Large intestine (tissue), 3 donors: ENCODE results near the gene LILRA2. TPM values are rescaled to one million over a fixed set of nuclear protein-coding genes. Genes with fewer than 3 reads are reported as not detected.
"Not testable (repeated sequence)": the region's sequence is repeated elsewhere in the genome, so short reads cannot be mapped to it uniquely, and the experiment has no call there.

ENCODE experiments used
- DNase-seq, 2 donors: peaks; one replicate each; pipeline versions ENCODE4 v3.0.0 to v3.0.0-alpha.2; 2013
- H3K27ac ChIP-seq: one replicate; pipeline ENCODE4 v1.5.1; 2013; ENCODE audit warnings: low read length
- H3K27me3 ChIP-seq: 2 replicates; pipeline ENCODE4 v1.6.1; 2013; ENCODE audit warnings: low read length; ENCODE audit not compliant: control insufficient read depth, insufficient read depth
- H3K36me3 ChIP-seq: 2 replicates; pipeline ENCODE4 v1.6.1; 2013; ENCODE audit warnings: low read length; ENCODE audit not compliant: control insufficient read depth, insufficient read depth
- H3K4me1 ChIP-seq: one replicate; pipeline ENCODE4 v1.6.1; 2013; ENCODE audit warnings: low read length; ENCODE audit not compliant: control insufficient read depth, insufficient read depth
- H3K4me3 ChIP-seq: one replicate; pipeline ENCODE4 v1.5.1; 2013; ENCODE audit warnings: low read length
- H3K9me3 ChIP-seq: one replicate; pipeline ENCODE4 v1.6.1; 2013; ENCODE audit warnings: mild to moderate bottlenecking, low read depth, low read length, moderate library complexity; ENCODE audit not compliant: control insufficient read depth
- WGBS: methylation state at CpG from one replicate; pipeline ENCODE4 v1.1.5; 2013; ENCODE audit warnings: low lambda C conversion rate; ENCODE audit not compliant: insufficient coverage; 5-methylcytosine and 5-hydroxymethylcytosine counted together
- polyA plus RNA-seq: library from polyadenylated mRNA; unstranded; fragments of 120-200 nt; gene quantifications from one replicate; pipeline ENCODE4 v1.2.1, GENCODE V29; 2013

The LILRA2 gene
- polyA plus RNA-seq, 1 donor: 0.24 TPM

DNA sequence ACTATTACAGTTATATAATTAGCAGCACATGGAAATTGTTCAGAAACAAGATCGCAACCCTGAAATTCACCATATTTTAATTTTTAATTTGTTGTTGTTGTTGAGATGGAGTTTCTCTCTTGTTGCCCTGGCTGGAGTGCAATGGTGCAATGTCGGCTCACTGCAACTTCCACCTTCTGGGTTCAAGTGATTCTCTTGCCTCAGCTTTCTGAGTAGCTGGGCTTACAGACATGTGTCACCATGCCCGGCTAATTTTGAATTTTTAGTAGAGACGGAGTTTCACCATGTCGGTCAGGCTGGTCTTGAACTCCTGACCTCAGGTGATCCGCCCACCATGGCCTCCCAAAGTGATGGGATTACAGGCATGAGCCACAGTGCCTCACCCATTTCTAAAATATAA lies 10.4 kb upstream of the LILRA2 start:
- 80% methylated on average over 1 of the region's 6 CpGs for WGBS
- H3K27me3 ChIP-seq, H3K9me3 ChIP-seq, DNase-seq, H3K4me3 ChIP-seq, H3K36me3 ChIP-seq, H3K4me1 ChIP-seq, H3K27ac ChIP-seq: not testable (repeated sequence)

DNA sequence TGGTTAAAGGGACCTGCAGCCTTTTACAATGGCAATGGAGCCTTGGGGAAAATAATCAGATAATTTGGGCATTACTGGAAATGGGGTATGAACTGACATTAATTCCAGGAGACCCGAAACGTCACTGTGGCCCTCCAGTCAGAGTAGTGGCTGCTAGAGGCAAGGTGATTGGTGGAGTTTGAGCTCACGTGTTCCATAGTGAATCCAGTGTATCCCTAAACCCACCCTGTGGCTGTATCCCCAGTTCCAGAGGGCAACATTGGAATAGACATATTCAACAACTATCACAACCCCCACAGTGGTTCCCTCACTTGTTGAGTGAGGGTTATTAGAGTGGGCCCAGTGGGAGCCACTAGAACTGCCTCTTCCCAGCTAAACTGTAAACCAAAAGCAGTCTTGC lies 3.3 kb upstream of the LILRA2 start:
- Histone ChIP-seq H3K4me3 (no peak overlapping the region), H3K4me1 (no peaks in the 10 kb centered on the region), H3K36me3 (no peaks in the 10 kb centered on the region), H3K27ac (no peak overlapping the region), H3K9me3 (no peaks in the 10 kb centered on the region), H3K27me3 (no peaks in the 10 kb centered on the region)
- no peak for DNase-seq
- WGBS: no CpG with 5 or more reads among the region's 3 CpGs

DNA sequence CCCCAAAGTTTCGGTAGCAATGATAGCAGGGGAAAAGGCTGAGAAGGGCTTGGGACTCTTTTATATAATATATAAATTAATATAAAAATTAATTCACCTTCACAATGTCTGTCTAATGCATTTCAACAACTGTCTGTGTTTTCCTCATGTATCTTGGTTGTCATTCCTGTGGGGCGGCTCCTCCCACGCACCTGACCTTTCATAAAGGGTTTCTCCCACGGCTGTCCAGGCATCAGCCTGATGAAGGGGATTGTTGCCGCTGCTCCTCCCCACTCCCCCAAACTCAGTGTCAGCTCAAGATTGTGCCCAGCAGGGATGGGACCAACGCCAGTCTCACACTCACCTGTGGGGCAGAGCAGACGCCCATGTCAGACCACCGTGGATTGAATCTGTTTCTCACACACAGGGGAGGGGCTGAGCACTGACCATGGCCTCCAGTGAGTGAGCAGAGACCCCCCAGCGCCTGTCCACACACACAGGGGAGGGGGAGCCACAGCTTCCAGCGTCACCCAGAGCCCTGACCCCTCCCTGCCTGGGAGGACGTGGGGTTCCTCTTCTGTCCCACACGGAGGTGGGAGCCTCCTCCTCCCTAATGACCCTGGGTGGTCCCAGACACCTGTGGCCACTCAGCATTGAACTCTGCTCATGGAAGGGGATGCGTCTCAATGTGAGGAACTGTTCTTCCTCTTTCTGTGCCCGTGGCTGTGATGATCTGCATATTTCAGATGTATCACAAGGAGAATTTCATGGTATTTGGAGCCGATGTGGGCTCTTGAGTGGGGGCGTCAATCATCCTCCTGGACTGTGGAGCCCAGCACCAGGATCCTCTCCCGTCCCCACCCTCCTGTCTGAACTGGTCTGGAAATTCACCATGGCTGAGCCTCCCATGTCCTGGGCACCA lies 1.6 kb upstream of the LILRA2 start:
- H3K9me3 ChIP-seq, H3K36me3 ChIP-seq, H3K4me1 ChIP-seq, H3K27me3 ChIP-seq, H3K4me3 ChIP-seq, H3K27ac ChIP-seq, DNase-seq: not testable (repeated sequence)
- no CpG with 5 or more reads among the region's 17 CpGs for WGBS

DNA sequence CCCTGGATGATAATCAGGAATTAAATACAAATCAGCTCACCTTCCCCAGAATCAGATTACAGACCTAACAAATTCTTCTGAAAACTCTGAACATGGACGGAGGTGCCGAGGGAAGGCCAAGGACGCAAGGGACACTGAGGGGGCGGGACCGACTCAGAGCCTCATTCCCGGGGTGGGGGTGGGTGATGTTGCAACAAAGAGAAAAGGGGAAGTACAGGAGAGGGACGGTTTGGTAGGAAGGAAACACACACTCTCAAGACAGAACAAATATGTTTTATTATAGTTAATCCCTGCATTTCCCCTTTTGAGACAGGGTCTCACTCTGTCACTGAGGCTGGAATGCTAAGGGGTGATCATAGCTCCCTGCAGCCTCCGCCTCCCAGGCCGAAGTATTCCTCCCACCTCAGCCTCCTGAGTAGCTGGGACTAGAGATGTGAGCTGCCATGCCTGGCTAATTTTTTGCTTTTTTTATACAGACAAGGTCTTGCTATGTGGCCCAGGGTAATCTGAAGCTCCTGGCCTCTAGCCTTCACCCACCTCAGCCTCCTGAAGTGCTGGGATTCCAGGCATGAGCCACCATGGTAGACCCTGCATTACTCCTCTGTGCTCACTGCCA lies 786 bp upstream of the LILRA2 start:
- Histone ChIP-seq H3K36me3 (no peaks in the 10 kb centered on the region), H3K27me3 (no peaks in the 10 kb centered on the region), H3K9me3 (no peaks in the 10 kb centered on the region), H3K27ac (no peak overlapping the region), H3K4me3 (no peak overlapping the region), H3K4me1 (no peaks in the 10 kb centered on the region)
- DNase-seq: no peak
- WGBS: no CpG with 5 or more reads among the region's 9 CpGs

DNA sequence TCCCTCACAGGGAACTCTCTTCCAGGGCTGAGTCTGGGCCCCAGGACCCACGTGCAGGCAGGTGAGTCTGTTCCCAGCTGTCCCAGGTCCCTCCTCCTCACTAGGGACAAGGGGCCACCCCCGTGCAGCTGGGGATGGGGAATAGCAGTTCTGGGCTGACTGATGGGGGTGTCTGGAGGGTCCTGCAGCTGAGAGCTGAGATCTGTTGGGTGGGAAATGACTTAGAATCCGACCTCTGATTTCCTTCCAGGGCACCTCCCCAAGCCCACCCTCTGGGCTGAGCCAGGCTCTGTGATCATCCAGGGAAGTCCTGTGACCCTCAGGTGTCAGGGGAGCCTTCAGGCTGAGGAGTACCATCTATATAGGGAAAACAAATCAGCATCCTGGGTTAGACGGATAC lies 461 bp downstream of the LILRA2 start:
- Histone ChIP-seq H3K9me3 (no peaks in the 10 kb centered on the region), H3K4me3 (no peak overlapping the region), H3K27me3 (no peaks in the 10 kb centered on the region), H3K36me3 (no peaks in the 10 kb centered on the region), H3K27ac (no peak overlapping the region), H3K4me1 (no peaks in the 10 kb centered on the region)
- no peak for DNase-seq
- no CpG with 5 or more reads among the region's 4 CpGs for WGBS

DNA sequence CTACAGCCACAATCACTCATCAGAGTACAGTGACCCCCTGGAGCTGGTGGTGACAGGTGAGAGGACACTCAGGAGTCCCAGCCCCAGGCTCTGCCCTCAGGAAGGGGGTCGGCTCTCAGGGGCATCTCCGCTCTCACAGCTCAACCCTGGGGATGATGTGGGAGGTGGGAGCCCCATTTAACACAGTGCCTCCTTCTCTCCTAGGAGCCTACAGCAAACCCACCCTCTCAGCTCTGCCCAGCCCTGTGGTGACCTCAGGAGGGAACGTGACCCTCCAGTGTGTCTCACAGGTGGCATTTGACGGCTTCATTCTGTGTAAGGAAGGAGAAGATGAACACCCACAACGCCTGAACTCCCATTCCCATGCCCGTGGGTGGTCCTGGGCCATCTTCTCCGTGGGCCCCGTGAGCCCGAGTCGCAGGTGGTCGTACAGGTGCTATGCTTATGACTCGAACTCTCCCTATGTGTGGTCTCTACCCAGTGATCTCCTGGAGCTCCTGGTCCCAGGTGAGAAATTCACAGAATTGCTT lies 1.0 kb downstream of the LILRA2 start:
- DNase-seq: no peak

DNA sequence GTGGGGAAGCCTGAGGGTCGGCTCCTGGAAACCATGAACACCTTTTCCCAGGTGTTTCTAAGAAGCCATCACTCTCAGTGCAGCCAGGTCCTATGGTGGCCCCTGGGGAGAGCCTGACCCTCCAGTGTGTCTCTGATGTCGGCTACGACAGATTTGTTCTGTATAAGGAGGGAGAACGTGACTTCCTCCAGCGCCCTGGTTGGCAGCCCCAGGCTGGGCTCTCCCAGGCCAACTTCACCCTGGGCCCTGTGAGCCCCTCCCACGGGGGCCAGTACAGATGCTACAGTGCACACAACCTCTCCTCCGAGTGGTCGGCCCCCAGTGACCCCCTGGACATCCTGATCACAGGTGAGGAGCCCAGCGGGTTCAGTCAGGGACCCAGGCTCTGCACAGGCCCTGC lies 1.6 kb downstream of the LILRA2 start:
- H3K27me3 ChIP-seq, H3K4me1 ChIP-seq, H3K4me3 ChIP-seq, H3K36me3 ChIP-seq, DNase-seq, H3K9me3 ChIP-seq, H3K27ac ChIP-seq: not testable (repeated sequence)
- WGBS: no CpG with 5 or more reads among the region's 9 CpGs

More for the DNA sequence above, 1.0 kb downstream of the LILRA2 start:
- Histone ChIP-seq H3K4me1 (no peaks in the 10 kb centered on the region), H3K27me3 (no peaks in the 10 kb centered on the region), H3K9me3 (no peaks in the 10 kb centered on the region), H3K36me3 (no peaks in the 10 kb centered on the region), H3K27ac (no peak overlapping the region), H3K4me3 (no peak overlapping the region)
- no CpG with 5 or more reads among the region's 12 CpGs for WGBS

DNA sequence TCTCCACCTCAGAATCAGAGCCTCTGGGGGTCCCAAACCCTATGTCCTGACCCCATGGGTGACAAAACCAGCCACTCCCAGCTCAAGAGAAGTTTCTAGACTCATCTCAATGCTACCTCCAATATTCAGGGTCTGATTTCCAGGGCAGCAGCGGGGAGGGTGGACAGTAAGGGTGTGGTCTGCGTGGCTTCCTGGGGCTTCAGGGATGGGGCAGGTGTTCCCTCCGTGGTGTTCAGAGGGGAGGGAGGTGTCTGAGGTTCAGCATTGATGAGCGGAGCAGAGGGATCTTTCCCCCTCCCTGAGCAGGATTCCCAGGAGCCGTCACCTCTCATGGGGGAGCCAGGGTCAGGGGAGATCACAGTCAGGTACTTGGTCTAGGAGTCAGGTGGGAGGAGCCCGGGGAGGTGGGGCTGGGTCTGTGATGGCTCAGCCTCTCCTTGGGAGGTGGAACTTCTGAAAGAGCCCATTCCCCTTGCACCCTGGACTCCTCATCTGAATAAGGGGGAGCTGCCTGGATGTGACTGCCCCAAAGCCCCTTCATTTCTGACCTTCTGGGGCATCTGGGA lies 2.9 kb downstream of the LILRA2 start:
- Histone ChIP-seq H3K4me1 (no peaks in the 10 kb centered on the region), H3K4me3 (no peak overlapping the region), H3K27ac (no peak overlapping the region), H3K27me3 (no peaks in the 10 kb centered on the region), H3K36me3 (no peaks in the 10 kb centered on the region), H3K9me3 (no peaks in the 10 kb centered on the region)
- DNase-seq: no peak
- WGBS: no CpG with 5 or more reads among the region's 6 CpGs

DNA sequence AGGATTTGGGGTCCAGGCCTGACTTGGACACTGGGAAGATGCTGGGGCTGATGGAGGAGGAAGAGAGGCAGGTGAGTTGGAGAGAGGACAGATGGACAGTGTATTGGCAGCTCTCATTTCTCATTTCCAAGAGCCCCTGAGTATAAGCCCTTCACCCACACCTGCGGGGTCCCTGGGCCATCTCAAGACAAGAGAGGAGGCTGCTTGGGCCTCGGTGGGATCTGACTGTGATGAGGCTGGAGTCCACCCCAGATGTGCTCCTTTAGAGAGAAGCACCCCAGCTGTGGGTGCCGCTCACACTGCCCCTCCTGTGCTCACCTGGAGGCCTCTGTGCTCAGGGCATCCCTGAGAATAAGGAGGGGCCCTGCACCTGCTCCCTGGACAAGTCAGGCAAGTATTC lies 3.7 kb downstream of the LILRA2 start:
- Histone ChIP-seq H3K4me1 (no peaks in the 10 kb centered on the region), H3K27me3 (no peaks in the 10 kb centered on the region), H3K36me3 (no peaks in the 10 kb centered on the region), H3K27ac (no peak overlapping the region), H3K4me3 (no peak overlapping the region), H3K9me3 (no peaks in the 10 kb centered on the region)
- no peak for DNase-seq
- no CpG with 5 or more reads among the region's 3 CpGs for WGBS

DNA sequence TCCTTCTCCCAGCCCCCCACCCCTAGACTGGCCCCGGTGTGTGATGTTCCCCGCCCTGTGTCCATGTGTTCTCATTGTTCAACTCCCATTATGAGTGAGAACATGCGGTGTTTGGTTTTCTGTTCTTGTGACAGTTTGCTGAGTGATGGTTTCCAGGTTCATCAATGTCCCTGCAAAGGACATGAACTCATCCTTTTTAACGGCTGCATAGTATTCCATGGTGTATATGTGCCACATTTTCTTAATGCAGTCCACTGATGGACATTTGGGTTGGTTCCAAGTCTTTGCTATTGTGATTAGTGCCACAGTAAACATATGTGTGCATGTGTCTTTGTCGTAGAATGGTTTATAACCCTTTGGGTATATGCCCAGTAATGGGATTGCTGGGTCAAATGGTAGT lies 4.7 kb downstream of the LILRA2 start:
- not testable (repeated sequence) for H3K36me3 ChIP-seq, H3K4me3 ChIP-seq, H3K27ac ChIP-seq, DNase-seq, H3K9me3 ChIP-seq, H3K4me1 ChIP-seq, H3K27me3 ChIP-seq
- no CpG with 5 or more reads among the region's 5 CpGs for WGBS
